K562 (cell line): Measurements from ENCODE around the gene NQO2. TPM values are rescaled to one million over a fixed set of nuclear protein-coding genes. Genes with fewer than 3 reads are reported as not detected.

Experiments used
- ARID4B ChIP-seq: sonication (generic); formaldehyde crosslinking; IDR thresholded peaks from 2 replicates; pipeline ENCODE4 v1.8.0; 2022; ENCODE audit warnings: mild to moderate bottlenecking, missing genetic modification reagents
- GMEB1 ChIP-seq: fragments of 250-450 bp; sonication (Bioruptor Pico); IDR thresholded peaks from 2 replicates; pipeline ENCODE4 v1.4.0; 2020; ENCODE audit warnings: mild to moderate bottlenecking
- KAT8 ChIP-seq: fragments of 450-650 bp; IDR thresholded peaks from 2 replicates; pipeline ENCODE4 v1.6.1; 2016; ENCODE audit warnings: low read depth, mild to moderate bottlenecking
- NR2C1 ChIP-seq, 2 experiments: fragments of 450-650 bp; IDR thresholded peaks; 2 replicates each; pipeline ENCODE4 v1.6.1; 2017; ENCODE audit warnings: mild to moderate bottlenecking in 2 of 2, antibody characterized with exemption in 1 of 2, inconsistent platforms in 1 of 2, missing compliant biosample characterization in 1 of 2, missing genetic modification characterization in 1 of 2
- PCBP1 ChIP-seq: fragments of 200-400 bp; formaldehyde crosslinking; IDR thresholded peaks from 2 replicates; pipeline ENCODE4 v1.6.1; 2018; ENCODE audit warnings: mild to moderate bottlenecking, low read depth, low read length; ENCODE audit not compliant: poor library complexity, severe bottlenecking
- REST ChIP-seq, 2 experiments: fragments of 450-650 bp; formaldehyde crosslinking in 1 of 2; IDR thresholded peaks; 2 replicates each; pipeline versions ENCODE4 v1.4.0 to v1.6.1; 2014 to 2020; ENCODE audit warnings: mild to moderate bottlenecking in 2 of 2, borderline replicate concordance in 1 of 2, low read depth in 1 of 2
- SFPQ ChIP-seq: fragments of 200-400 bp; formaldehyde crosslinking; IDR thresholded peaks from 2 replicates; pipeline ENCODE4 v1.6.1; 2017; ENCODE audit warnings: mild to moderate bottlenecking, low read depth, low read length, moderate library complexity
- SMAD2 ChIP-seq: fragments of 150-350 bp; IDR thresholded peaks from 2 replicates; pipeline ENCODE4 v1.6.1; 2014; ENCODE audit warnings: low read depth, mild to moderate bottlenecking, low read length
- polyA plus RNA-seq, 8 experiments: library from polyadenylated mRNA; depleted of rRNA in 4 of 8; stranded (reverse) in 5 of 8; unstranded in 3 of 8; fragments of >200 nt; fragmentation: Nextera tagmentation in 2 of 8; fragmentation: Illumina TruSeq in 1 of 8; extraction: Ambion mirVana in 2 of 8; extraction: Trizol in 1 of 8; gene quantifications; 2 replicates each; pipeline versions ENCODE4 v1.2.1 to v1.2.3, GENCODE V29; 2011 to 2014; ENCODE audit warnings: inconsistent platforms in 1 of 8, missing spikeins in 1 of 8
- total RNA-seq, 7 experiments: library from RNA; depleted of rRNA in 6 of 7; stranded (reverse); fragments of >200 nt in 6 of 7; fragmentation: Illumina TruSeq in 2 of 7; extraction: Trizol in 2 of 7; gene quantifications; 2 replicates each; pipeline versions ENCODE4 v1.2.1 to v1.2.3, GENCODE V29; 2011 to 2021; ENCODE audit warnings: low replicate concordance in 1 of 7

The NQO2 gene
- total and polyA plus RNA-seq, 9 of the 15 experiments (the other 6 are each of a cell fraction or from before 2014, with no cell fraction given): 54.6 to 214 (median 116) TPM

GRCh38 chr6:2952557-2953095 lies 47.1 kb upstream of the NQO2 start (continued):
- TF ChIP-seq GMEB1 (no peak; the same call in 1 of the 2 replicates), KAT8 (no peak), ARID4B (CRISPR knock-in tag) (no peak), REST (IDR thresholded peaks at IDR 0.05; ENCODE audit: borderline replicate concordance) (peak; percentile 92), REST (CRISPR knock-in tag; IDR thresholded peaks at IDR 0.05; ENCODE audit: low read depth) (no peak), SMAD2 (no peak), SFPQ (no peak), NR2C1 (IDR thresholded peaks at IDR 0.05) (no peak), NR2C1 (tag; IDR thresholded peaks at IDR 0.05) (no peak), PCBP1 (no peak)
